GM10847 (cell line): ENCODE data around the gene MXRA7.

Experiments used
- POLR2A ChIP-seq: IDR thresholded peaks from 2 replicates; pipeline ENCODE4 v1.6.1; 2011; ENCODE audit not compliant: insufficient read length; ENCODE audit errors: extremely low read depth

MXRA7 gene

DNA sequence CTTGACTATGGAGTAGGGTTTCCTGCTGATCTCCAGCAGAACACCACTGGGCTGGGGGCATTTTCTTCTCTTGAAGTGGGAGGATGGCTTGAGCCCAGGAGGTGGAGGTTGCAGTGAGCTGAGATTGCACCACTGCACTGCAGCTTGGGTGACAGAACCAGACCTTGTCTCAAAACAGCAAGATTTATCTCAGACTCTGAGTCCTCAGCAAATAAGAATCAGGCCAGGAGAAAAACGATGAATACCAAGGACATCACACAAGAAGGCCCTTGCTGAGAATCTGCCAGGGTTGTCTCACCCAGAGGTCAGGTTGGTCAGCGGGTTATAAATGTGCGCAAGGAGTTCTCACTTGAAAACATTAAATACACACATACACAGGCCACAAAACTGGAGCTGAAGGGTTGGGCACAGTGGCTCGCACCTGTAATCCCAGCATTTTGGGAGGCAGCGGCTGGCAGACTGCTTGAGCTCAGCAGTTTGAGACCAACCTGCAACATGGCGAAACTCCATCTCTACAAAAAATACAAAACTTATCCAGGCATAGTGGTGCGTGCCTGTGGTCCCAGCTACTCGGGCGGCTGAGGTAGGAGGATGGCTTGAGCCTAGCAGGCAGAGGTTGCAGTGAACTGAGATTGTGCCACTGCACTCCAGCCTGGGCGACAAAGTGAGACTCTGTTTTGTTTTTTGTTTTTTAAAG, 7.7 kb downstream of the MXRA7 start:
- TF ChIP-seq POLR2A = no peak

DNA sequence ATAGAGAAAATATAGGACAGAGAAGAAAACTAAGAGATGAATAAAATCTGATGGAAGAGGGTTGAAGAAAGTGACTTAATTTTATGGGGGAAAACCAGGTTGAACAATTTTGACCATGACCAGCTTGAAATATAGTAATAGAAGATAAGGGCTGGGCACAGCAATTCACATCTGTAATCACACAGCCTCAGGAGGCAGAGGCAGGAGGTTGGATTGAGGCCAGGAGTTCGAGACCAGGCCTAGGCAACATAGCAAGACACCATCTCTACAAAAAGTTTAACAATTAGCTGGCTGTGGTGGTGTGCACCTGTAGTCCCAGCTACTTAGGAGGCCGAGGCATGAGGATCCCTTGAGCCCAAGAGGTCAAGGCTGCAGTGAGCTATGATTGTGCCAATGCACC, 8.7 kb downstream of the MXRA7 start:
- TF ChIP-seq POLR2A = no peak

DNA sequence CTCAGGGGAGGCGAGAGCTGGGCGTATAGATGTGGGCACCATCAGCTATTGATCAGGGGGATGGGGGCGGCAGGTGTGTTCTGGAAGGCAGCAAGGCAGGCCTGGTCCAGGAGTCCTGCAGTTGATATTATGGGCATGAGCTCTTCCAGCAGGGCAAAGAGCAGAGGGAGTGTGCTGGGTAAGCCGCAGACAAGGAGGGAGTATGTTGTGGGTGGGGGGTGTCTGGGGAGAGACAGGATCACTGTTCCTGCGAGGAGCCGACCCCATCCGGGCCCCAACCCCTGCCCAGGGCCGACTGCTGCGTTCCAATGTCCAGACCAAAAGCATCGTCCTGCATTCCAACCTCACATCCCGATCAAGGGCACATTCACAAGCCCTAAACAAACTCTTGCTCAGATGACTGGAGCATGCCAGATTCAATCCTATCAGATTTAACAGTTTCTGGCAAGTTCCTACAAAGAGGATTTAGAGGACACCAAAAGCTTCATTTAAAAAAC, 9.2 kb downstream of the MXRA7 start:
- no peak for TF ChIP-seq POLR2A

DNA sequence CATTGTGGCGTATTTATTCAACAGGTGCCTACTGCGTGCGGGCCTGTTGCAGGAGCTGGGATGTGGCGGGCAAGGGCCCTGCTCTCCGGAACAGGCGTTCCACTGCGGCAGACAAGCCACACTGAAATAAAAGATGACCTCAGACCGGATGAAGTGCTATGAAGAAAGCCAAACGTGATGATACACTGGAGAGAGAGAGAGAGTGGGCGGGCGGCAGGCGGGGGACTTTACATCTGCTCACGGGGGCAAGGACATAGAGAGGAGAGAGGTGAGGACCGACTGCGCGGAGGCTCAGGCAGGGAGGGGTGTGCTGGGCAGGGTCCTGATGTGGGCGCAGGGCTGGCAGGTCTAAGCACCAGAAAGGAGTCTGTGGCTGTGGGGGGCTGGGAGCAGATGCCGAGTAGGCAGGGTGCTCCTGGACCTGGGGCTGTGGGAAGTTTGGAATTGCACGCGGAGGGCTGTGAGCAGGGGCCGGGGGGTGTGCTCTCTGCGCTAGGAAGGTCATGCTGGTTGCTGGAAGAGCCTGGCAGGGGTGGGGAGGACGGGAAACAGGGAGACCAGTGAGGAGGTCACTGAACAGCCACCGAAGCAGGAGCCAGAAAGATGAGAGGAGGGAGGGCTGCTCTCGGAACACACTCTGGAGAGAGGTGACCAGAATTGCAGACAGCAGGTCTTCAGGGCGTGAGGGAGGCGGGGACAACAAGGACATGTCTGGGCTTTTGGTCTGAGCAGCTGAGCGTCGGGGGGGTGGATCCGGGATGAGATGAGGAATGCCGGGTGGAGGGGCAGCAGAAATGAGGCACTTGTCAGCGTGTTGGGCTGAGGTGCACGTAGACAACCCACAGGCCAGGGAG, 9.9 kb downstream of the MXRA7 start:
- TF ChIP-seq POLR2A = no peak

DNA sequence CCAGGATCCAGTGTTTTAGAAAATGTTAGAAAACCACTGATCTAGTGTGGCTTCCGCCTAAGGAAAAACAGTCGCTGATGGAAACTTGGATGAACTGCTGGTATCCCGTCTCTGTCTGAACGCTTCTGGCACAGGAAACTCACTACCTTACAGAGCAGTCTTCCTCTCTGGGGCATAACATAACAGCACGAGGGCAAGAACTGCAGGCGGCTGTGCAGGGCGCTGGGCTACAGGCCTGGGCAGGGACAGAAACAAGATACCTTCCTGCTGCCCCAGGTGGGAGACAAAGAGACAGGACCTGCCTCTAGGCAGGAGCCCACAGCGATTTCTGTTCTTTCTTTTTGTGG, 10.5 kb downstream of the MXRA7 start:
- no peak for TF ChIP-seq POLR2A

DNA sequence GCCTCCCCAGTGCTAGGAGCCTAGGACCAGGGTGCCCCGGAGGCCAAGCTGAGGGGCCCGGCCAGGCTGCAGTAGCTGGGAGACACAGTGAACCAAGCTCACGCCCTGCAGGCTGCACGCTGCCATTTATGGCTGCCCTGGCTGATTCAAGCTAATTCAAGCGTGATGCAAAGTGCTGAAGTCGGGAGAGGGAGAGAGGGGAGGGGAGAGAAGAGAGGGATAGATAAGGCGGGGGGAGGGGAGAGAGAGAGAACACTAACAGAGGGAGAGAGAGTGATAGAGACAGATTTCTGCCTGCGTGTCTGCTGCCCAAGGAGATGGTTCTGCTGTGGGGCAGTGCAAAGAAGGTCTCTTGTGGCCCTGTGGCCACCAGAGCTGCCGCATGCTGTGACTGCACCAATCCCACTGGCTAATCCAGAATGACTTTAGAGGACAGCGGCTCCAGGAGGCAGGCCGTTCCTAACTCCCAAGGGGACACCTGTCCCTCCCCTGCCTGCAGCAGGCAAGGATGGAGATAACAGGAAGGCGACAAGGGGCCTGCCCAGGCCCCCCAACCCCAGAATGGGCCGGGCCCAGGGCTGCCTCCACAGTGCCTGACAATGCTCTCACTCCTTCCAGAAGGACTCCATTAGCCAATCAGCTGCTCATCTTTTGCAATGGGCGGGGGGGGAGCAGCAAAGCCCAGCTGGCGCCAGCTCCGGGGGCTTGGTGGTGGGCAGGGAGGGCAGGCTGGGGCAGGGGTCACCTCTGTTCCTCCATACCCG, 12.9 kb downstream of the MXRA7 start:
- no peak for TF ChIP-seq POLR2A

DNA sequence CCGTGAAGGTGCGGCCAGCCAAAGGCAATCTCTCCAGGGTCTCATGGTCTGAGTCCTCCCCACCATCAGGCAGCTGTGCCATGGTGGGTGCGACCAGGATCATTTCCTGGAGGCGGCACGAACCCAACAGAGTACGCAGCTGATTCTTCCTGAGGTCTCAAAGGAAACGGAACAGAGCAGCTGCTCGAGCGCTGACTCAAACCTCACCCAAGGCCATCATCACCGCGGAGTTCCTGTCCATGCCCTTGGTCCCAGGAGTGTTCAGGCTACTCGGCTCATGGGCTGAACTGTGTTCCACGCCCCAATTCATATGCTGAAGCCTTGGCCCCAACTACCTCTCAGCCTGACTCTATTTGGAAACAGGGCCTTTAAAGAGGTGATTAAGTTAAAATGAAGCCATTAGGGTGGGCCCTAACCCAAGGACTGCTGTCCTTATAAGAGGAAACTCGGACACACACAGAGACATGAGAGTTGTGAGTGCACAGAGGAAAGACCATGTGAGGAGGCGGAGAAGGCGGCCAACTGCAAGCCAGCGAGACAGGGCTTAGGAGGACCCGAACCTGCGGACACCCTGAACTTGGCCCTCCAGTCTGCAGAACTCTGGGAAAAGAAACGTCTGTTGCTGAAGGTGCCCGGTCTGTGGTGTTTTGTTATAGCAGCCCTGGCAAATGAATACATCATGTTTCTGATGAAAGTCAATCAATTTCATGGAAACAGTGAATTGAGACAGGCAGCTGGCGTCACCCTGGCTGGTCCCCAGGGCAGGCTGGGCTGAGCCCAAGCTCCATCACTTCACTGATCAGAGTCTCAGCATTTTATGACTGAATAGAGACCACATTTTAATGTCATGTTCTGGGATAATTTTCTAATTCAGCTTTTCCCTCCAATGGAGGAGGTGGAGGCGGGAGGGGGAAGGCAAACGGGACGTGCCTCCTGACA, 13.7 kb downstream of the MXRA7 start:
- no peak for TF ChIP-seq POLR2A

DNA sequence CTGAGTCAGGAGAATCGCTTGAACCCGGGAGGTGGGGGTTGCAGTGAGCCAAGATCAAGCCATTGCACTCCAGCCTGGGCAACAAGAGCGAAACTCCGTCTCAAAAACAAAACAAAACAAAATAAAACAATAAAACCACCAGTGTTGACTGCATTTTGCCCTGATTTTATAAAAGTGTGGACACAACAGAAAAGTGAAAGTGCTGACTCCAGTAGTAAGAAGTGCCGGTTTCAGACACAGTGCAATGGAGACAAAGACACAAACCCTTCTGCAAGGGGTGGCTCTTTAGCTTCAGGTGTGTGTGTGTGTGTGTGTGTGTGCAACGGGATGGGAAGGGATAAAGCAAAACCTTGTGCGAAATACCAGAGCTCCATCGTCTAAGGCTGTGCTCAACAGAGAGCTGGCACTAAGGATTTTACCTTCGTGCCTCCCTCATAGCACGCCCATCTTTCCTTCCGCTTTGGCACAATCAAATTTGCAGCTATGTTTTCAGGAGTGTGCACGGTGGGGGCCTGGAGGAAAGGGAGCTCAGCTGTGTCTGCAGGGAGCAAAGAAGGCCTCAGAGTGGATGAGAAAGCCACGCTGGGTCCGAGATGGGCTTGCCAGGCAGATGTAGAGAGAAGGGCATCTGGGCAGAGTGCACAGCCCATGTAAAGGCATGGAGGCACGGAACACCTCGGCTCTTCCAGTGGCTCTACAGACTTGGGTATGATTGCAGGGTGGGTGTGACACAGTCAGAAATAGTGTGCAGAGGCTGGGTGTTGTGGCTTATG, 15.5 kb downstream of the MXRA7 start:
- TF ChIP-seq POLR2A = no peak

DNA sequence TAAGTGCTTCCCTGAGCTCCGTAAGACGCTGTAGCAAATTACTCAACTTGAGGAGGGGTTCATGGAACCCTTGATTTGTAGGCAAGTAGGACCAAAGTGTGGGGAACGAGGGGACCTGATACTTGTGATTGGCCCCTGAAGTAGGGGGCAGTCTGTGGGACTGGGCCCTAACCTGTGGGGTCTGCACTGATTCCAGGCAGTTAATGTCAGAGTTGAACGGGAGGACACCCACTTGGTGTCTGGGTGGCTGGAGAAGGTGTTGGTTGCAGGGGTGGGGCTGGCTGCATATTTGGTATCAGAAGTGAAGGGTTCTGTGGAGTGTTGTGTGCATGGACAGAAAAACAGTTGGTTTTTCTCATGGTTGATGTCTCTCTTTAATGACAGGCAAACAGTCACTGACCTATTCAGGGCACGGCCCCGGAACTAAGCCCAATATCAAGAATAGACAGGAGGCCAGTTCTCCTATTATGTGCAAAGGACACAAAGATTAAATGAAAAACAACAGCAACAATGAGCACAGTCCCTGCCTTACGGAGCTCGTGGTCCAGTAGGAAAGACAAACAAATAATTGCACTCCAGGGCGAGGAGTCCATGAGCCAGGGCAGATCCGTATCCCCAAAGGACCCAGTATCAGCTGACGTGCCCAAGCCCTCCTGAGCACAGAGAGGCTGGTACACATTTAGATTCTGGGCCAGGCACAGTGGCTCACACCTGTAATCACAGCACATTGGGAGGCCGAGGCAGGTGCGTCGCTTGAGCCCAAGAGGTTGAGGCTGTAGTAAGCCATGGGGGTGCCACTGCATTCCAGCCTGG, 19.2 kb downstream of the MXRA7 start:
- no peak for TF ChIP-seq POLR2A

DNA sequence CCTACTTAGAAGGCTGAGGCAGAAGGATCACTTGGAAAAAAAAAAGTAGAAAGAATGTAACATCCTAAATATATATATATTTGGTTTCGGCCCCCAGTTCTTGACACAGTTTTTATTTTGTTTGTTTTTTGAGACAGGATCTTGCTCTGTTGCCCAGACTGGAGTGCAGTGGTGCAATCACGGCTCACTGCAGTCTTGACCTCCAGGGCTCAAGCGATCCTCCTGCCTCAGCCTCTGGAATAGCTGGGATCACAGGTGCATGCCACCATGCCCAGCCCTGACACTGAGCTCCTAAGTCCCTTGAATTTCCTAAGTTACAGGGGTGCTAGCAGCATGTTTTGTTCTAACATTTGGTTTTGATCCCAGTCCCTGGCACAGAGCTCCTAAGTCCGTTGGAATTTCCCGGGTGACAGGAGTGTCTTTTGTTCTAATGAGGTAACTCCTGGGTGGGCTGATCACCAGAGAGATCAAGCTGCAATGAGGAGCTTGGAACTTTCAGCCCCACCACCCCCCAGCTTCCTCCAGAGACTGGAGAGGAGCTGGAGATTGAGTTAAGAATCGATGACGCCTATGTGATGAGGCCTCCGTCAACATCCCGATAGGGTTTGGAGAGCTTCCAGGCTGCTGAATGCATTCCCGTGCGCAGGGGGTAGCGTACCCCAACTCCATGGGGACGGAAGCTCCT, 20.0 kb downstream of the MXRA7 start:
- TF ChIP-seq POLR2A = no peak

DNA sequence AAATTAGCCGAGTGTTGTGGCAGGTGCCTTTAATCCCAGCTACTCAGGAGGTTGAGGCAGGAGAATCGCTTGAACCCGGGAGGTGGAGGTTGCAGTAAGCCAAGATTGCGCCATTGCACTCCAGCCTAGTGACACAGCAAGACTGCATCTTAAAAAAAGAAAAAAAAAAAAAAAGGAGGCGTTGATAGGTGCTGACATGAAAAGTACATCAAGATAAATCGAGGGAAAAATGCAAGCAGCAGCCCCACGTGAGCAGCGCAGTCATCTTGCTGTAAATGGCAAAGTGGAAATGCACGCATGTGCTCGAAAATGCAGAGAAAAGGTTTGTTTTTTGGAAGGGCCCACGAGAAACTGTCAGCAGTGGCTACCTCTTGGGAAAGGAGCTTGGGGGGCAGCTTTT, 20.9 kb downstream of the MXRA7 start:
- no peak for TF ChIP-seq POLR2A

DNA sequence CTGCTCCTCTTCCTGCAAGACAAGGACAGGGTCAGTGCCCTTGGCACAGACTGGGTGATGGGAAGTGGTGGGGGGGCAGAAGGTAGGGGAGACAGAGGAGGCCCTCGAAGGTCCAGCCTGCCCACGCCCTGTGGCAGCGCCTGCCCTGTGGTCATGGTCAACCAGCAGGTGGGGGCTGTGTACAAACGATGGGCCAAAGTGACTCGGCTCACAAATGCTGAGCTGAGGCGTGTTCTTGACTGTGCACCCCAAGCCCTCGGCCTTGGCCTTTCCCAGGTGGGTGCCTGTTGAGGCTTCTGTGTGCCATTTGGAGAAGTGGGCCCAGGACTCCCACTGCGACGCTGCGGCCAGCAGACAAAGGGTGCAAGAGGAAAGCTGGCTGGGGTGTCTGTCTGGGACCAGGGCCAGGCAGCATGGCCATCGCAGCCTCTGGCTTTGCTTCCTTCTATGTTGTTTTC, 22.6 kb downstream of the MXRA7 start:
- TF ChIP-seq POLR2A = no peak

DNA sequence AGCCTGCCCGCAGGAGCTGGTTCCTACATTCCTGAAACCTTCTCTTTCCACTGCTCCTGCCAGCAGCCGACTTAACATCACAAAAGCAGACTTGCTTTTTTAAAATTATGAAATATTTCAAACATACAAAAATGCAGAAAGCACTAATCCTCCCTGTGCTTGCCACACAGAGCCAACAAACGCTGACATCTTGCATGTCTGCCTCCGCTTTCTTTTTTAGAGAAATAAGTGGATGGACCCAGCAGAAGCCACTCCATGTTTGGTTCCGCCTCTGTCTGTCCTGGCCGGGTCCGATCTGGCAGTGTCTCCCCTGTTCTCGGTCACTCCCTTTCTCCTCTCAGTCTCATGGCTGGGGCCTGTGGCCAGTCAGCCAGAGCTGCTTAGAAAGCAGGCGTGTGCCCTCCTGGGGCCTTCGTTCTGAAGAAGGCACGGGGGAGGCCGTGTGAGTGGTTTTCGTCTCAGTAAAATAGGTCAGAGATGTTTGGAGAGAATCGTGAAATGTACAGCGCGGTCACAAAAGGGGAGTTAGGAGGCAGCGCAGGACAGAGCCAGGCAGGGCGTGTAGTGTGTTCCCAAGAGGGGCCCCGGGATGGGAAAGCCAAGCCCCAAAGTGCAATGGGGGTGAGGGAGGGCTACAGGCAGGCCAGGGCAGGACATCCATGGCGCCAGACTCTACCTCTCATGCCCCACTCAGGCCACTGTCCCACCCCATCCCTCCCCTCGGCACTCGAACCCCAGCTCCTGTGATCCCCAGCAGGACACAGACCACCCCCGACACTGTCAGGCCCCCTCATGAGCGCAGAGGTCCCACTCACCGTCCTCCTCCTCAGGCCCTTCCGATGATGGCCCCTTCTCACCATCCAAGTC, 23.2 kb downstream of the MXRA7 start:
- TF ChIP-seq POLR2A = no peak
